NCI-H2107 treated with DMSO at 0.1 percent for 48 hours (cell line): ENCODE data around the gene DSTYK.

Source experiments
- DNase-seq: peaks from one replicate; lab custom pipeline; 2025; ENCODE audit not compliant: unreplicated experiment; lab: John Stamatoyannopoulos, UW

The DSTYK gene

DNA sequence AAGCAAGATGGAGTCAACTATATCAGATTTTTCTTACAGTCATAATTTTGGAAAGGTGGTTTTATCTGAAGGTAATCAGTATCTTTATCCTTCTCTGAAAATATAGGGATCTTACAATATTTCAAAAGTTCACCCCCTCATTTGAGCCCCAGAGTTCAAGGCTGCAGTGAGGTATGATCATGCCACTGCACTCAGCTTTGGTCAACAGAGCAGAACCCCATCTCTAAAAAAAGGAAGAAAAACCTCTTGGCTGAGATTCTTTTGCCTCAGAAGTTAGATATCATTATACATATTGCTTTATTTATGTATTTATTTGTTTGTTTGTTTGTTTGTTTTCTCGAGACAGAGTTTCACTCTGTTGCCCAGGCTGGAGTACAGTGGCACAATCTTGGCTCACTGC lies 78.2 kb downstream of the DSTYK start:
- DNase-seq: no peak

DNA sequence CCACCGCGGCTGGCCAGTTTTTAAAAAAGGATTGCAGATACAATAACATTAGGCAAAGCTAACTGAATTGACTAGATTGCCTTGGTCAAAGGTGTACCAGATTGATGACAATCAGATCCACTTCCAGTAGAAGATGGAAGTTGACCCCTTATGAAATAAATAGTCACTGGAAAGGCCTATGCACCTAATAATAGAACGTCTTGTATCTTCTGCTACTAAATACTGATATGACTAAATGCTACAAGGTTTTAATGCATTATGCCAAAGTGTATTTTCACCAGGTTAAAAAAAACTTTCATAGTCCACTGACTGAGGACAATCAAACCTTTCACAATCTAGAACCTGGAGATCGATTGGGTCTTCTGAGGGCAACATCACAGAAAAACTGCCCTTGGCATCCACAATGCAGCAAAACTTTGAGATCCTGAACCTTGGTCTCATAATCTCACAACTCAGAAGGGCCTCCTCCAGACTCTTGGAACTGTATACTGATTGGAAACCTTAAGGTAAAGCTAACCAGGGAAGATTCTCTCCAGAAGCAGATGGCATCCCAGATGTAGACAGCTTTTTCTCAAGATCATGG lies 82.0 kb downstream of the DSTYK start:
- no peak for DNase-seq

DNA sequence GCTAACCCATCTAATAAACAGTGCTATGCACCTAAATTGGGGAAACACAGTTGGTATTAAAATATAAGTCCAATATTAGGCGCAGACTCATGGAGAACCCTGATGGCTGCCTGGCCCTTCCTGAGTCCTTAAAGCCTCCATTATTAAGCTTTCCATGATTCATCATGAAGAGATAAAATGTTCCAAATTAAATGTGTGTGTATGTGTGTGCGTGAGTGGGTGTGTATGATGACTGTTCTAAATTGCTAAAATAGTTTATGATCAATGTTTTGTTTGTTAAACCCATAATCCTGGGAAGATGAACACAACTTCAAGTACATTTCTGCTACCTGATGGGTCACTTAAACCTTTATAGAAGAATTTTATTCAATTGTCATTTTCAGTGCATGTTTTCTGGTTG lies 83.5 kb downstream of the DSTYK start:
- DNase-seq: no peak

DNA sequence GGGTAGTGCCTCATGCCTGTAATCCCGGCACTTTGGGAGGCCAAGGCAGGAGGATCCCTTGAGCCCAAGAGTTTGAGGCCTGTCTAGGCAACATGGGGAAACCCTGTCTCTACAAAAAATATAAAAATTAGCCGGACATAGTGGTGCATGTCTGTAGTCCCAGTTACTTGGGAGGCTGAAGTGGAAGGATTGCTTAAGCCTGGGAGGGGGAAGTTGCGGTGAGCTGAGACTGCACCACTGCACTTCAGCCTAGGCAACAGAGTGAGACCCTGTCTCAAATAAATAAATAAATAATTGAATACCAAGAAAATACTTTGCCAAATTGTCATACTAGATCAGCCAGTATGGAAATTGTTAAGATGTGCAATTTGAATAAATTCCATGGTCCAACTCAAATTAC lies 83.9 kb downstream of the DSTYK start:
- no peak for DNase-seq

DNA sequence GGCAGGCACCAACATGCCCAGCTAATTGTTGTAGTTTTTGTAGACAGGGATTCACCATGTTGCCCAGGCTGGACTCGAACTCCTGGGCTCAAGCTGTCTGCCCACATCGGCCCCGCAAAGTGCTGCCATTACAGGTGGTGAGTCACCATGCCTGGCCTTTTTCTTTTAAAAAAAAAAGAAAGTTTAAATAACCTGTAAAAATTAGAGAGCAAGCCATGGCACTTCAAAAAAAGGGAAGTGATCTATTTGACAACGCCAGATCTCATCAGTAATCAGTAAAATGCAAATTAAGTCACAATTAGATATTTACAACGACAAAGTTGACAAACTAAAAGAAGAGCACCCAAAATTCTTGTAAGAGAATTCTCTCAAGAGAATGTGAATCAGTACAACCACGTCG lies 86.8 kb downstream of the DSTYK start:
- DNase-seq: no peak

DNA sequence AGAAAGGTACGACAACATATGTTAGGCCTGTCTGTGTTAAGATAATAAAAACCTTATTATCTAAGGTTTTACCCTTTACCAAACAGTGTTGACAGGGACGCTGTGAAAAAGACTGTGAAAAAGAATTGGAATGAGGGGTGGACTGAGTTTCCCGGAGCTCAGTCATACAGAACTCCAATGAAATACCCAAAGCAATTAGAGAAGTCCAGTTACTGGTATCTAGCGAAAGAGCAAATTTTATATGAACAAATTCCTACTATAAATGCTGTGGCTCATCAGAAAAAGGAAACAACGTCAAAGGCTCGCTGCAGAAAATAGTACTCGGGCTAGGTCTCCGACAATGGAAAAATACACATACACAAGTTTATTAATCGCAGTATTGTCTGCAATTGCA lies 89.0 kb downstream of the DSTYK start:
- DNase-seq: no peak

DNA sequence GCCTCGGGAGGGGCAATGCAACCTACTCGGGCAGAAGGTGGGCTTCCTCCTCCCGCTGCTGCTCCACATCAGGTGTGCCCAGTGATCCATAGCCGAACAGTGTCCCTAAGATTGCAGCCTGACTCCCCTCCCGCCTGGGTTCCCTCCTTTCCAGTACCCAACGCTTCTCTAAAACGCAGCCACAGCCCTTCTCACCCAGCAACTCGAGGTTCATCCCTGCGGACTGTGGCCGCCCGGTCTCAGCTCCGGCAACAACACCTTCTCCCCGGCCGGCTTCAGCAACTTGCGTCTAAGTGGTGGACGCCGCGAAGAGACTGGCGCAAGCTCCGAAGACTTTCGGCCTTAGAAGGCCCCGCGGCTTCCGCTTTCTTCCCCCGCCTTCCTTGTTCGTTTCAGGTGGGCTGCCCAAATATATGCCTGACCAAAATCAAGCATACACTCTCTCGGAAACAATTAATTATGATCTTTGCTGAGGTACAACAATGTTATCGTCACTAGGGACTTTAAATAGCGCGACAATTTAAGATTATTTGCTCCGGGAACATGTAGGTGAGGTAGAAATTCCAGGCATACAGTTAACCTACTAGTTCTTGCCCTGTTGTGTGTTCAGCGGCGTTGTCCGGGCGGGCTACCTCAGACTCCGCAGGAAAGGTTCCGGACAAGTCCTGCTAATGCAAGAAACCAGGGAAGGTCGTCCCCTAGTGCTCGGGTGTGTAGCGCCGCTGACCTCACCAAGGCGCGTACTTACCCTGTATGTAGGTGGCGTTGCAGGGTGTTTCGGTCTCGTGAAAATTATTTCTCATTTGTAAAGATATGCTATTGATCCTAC lies 89.6 kb downstream of the DSTYK start, which contains the start of gene RBBP5:
TSS of gene RBBP5 (minus strand) at position 319 of the 829 bp plus-strand sequence. CDS start at position 214, 105 bp downstream.
- peak; percentile 96 for DNase-seq

DNA sequence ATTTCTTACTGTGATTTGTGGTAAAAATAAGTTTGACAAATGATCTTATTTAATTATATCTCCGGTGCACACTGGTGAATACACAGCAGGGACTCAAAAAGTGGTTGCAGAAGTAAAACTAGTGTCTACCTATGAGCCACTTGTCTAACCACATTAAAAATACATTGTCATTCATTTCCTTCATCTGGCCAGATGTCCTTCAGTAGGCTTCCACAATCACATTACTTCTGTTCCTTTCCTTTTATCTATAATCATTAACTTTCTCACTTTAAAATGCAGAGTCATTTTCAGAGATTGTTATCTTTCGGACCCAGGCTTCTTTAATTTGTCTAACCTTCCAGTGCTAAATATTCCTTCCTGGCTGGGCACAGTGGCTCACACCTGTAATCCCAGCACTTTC lies 92.8 kb downstream of the DSTYK start:
- DNase-seq: no peak

DNA sequence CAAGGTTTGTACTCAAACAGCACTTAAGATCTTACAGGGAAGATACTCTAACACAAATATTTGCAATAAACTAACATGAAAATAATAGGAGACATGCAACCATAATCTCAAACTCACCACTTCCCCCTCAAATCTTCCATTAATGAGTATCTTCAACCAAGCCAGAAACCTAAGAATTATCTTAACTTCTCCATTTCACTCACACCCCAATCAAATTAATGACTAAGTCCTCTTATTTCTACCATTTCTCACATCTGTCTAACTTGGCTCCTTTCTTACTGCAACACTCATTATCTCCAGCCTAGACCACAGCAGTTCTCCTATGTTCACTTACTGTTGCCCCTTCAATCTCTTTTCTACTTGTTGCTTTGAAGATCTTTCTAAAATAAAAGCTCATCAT lies 100.1 kb downstream of the DSTYK start:
- DNase-seq: no peak

DNA sequence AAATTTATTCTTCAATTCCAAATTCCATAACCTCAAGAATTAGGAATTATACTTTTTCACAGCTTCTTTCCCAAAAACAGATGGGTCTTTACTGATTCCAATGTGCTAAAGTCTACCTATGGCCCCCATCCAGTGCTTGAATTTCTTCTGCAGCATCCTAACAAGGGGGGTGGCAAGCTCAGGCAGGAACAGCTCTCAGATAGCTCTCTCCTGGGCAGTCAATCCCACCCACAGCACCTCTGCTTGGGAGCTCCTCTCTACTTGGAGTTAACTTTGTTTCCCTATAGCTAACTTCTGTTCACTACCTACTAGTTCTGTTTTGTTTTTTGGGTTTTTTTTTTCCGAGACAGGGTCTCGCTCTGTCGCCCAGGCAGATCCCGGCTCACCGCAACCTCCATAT lies 101.8 kb downstream of the DSTYK start:
- DNase-seq: no peak

DNA sequence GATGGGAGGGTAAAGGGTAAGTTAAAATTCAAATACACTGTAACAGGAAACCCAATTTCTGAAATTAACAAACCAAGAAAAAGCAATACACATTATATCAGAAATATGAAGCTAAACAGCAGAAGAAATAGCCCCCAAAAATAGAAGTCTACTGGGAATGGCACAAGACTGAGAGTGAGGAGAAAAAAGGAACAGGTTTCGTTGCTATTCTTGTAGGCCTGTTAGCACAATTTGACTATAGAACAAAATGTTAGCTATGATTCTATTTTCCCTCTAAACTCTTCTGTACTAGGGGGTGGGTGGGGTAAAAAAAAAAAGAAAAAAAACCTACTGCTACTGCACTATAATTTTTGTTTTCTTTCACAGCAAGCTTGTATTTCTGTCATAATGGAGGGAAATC lies 102.2 kb downstream of the DSTYK start:
- no peak for DNase-seq

DNA sequence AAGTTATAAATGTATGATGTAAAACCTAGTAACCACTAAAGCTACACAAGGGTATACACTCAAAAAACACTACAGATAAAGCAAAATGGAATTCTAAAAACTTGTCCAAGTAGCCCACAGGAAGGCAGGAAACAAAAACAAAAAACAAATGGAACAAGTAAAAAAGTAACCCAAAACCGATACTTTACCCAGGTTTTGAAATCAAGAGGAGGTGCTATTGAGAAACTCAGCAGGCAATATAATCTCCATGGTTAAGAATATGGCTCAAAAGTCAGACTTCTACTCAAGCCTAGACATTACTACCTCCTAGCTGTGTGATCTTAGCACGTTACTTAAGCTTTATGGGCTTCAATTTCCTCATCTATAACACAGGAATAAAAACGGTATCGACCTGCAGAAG lies 103.0 kb downstream of the DSTYK start:
- no peak for DNase-seq

DNA sequence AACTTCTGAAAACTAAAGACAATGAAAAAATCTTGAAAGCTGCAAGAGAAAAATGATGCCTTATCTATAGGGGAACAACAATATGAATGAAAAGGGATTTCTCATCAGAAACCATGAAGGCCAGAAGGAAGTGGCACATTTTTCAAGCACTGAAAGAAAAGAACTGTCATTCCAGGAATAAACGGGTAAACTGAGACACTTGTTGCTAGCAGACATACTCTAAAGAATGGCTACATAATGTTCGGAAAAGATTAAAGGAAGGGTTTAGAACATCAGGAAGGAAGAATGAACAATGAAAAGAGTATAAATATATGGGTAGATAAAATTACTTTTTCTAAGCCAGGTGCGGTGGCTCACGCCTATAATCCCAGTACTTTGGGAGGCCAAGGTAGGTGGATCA lies 104.2 kb downstream of the DSTYK start:
- no peak for DNase-seq

DNA sequence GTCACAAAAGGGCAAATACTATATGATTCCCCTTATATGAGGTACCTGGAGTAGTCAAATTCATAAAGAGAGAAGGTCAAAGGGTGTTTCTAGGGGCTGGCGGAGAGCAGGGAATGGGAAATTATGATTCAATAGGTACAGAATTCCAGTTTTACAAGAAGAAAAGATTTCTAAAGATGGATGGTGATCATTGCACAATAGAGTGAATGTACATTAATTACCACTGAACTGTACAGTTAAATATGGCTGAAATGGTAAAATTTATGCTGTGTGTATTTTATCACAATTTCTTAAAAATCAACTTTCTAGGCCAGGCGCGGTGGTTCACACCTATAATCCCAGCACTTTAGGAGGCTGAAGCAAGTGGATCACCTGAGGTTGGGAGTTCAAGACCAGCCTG lies 109.1 kb downstream of the DSTYK start:
- no peak for DNase-seq

DNA sequence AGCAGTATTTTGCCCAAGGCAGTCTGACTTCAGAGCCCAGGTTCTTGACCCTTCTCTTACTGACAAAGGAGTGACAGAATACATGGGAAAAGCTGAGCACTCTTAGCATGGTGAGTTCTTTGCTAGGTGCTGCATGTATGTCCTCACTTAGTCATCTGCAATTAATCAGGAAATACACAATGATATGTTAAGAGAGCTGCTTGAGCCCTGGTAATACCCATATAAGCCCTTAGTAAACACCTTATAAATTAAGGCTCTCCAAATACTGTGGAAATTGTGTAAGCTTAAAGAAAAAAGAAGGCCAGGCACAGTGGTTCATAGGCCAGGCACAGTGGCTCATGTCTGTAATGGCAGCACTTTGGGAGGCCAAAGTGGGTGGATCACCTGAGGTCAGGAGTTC lies 113.3 kb downstream of the DSTYK start:
- DNase-seq: no peak

DNA sequence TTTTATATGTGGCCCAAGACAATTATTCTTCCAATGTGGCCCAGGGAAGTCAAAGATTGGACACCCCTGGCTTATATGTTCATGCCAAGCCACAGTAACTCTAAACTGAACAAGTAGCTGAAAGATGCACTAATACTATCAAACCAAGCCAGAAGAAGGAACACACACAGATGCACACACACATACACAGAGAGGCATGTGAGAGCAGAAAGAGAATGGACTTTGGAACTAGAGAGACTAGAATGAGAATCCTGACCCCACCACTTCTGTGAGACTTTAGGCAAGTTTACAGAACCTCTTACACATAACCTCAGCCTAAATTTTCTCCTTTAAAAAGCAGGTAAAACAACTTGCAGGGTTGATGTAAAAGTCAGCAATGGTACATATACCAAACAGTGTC lies 116.1 kb downstream of the DSTYK start:
- no peak for DNase-seq
